GM12891 (cell line): ENCODE results near the gene AHRR.

Experiments
- DNase-seq: peaks from one replicate; pipeline ENCODE4 v3.0.0; 2011; ENCODE audit warnings: low spot score; ENCODE audit not compliant: insufficient read length
- FAIRE-seq: peaks from 2 replicates; lab custom pipeline; 2011; peaks lifted over from hg19 to GRCh38; lab: Jason Lieb, UNC
- PAX5 ChIP-seq: IDR thresholded peaks from 2 replicates; pipeline ENCODE4 v1.6.1; 2011; ENCODE audit warnings: low read length, moderate library complexity, mild to moderate bottlenecking; ENCODE audit not compliant: insufficient read depth, severe bottlenecking
- POLR2A ChIP-seq: IDR thresholded peaks from 2 replicates; pipeline ENCODE4 v1.6.1; 2011; ENCODE audit warnings: low read depth, low read length, control low read depth
- POLR2AphosphoS5 ChIP-seq: IDR thresholded peaks from 2 replicates; pipeline ENCODE4 v1.6.1; 2011; ENCODE audit warnings: low read depth, low read length, control low read depth
- POU2F2 ChIP-seq: IDR thresholded peaks from 2 replicates; pipeline ENCODE4 v1.6.1; 2011; ENCODE audit warnings: low read depth, mild to moderate bottlenecking, control low read depth, low read length, moderate library complexity
- SPI1 ChIP-seq: IDR thresholded peaks from 2 replicates; pipeline ENCODE4 v1.6.1; 2011; ENCODE audit warnings: low read depth, low read length, control low read depth
- TAF1 ChIP-seq: IDR thresholded peaks from 2 replicates; pipeline ENCODE4 v1.6.1; 2011; ENCODE audit warnings: low read depth, low read length, control low read depth

Gene AHRR

DNA sequence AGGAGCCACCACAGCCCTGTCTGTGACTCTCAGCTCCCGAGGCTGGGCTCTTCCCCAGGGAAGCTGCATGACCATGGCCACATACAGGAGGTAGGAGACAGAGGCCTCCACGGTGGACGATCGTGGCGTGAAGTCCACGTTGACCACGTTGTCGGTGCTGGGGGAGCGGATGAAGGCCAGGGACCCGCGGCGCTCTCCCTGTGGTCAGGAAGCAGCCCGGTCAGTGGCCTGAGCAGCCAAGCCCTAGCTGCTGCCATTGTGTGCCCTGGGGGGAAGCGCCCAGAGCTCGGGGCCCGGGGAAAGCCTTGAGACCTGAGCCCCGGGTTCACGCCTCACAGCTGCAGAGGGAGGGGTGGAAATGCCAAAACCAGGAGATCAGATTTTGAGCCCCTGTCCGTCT lies 155.7 kb downstream of the AHRR start:
- DNase-seq, result no peak
- no peak for FAIRE-seq
- no peak for TF ChIP-seq POLR2A
- TF ChIP-seq PAX5, result no peak
- no peak for TF ChIP-seq POLR2AphosphoS5
- TF ChIP-seq POU2F2, result no peak
- TF ChIP-seq TAF1, result no peak
- TF ChIP-seq SPI1, result no peak

GRCh38 chr5:477871-478270 lies 156.4 kb downstream of the AHRR start:
- no peak for TF ChIP-seq POLR2A
- no peak for TF ChIP-seq TAF1
- TF ChIP-seq SPI1, result no peak
- TF ChIP-seq POLR2AphosphoS5, result no peak
- no peak for TF ChIP-seq POU2F2
- no peak for TF ChIP-seq PAX5
- FAIRE-seq, result no peak
- DNase-seq, result no peak

DNA sequence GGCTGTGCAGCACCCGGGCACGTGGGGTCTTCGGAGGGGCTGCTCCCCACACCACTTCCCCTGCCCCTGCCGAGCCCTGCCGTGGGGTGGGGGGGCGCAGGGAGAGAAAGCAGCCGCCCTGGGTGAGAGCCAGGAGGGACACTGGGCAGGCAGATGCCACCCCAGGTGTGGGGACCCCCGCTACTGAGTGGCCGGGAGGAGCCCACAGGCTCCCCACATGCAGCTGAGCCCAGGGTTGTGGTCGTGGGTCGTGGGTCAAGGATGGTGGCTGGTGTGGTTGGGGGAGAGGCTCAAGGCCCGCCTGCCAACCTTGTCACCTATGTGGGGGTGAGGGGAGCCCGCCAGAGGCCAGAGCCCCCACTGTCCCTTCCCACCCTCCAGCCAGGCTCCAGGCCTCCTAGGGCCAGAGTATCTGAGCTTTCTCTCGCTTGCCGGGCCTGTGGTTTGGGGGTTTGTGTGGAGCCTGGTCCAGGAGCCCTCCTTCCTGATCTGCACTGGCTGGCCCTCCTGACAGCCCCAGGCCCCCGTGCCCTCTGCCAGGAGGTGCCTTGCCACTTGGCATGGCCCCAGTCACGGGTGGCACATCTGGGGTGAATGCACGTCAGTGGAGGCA lies 157.0 kb downstream of the AHRR start:
- no peak for DNase-seq
- TF ChIP-seq PAX5, result no peak
- TF ChIP-seq TAF1, result no peak
- TF ChIP-seq SPI1, result no peak
- TF ChIP-seq POLR2A, result no peak
- no peak for FAIRE-seq

GRCh38 chr5:478982-479535 lies 157.5 kb downstream of the AHRR start:
- TF ChIP-seq POLR2A (no peak), POLR2AphosphoS5 (no peak), TAF1 (no peak), SPI1 (no peak), PAX5 (no peak), POU2F2 (no peak)
- FAIRE-seq, result no peak

DNA sequence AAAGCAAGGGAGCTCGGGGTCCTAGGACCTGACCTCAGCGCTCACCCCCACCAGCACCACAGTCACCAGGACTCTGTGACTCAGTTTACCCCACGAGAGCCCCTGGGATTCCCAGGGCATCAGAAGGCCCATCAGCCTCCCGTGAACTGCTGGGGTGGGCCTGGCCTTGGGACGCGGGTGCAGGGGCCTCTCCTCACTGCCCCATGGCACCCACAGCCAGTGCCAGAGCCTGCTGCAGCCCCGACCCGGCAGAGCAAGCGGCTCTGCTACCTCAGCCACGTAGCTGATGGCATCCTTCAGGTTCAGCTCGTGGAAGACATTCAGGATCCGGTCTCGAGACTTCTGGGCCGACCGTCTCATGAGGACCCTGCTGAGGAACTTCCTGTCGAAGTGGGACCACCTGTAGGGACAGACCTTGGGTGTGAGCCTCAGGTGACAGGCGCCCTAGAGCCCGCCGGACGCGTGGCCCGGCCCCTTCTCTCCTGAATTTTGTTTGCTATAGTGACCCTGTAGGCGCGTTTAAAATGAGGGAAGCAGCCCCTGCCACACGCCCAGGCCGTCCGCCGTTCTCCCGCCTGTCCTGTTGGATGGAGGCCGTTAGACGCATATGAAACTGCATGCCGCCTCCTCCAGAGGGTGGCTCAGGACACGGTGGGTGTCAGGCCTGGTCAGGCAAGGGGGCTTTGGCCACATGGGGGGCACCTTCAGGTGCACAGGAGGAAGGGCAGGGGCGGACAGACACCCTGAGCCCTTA lies 158.2 kb downstream of the AHRR start:
- no peak for DNase-seq
- FAIRE-seq, result no peak
- TF ChIP-seq POLR2AphosphoS5 (no peak), POU2F2 (no peak), SPI1 (no peak), POLR2A (no peak), TAF1 (no peak), PAX5 (no peak)

More at GRCh38 chr5:478982-479535, 157.5 kb downstream of the AHRR start:
- DNase-seq, result no peak

DNA sequence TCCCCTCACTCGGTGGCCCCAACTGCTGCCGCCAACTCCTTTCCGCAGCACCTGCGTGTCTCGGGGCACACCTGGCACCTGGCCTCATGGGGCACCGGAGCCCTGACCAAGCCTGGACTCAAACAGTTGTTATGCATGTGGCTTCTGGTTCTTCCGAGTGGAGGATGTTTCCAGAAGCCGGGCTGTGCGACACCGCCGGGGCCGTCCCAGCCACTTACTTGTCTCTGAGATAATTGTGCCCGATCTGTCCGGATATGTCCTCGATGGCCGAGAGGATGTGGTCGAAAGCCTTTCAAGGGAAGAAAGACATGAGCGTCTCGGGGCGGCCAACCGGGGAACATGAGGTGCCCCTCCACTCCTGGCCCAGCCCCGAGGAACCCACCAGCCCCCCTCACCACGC lies 159.8 kb downstream of the AHRR start:
- FAIRE-seq (no peak), DNase-seq (no peak)
- no peak for TF ChIP-seq POU2F2
- no peak for TF ChIP-seq POLR2A
- TF ChIP-seq PAX5, result no peak

GRCh38 chr5:482021-482420 lies 160.5 kb downstream of the AHRR start:
- DNase-seq, result no peak
- no peak for TF ChIP-seq PAX5
- no peak for TF ChIP-seq SPI1
- no peak for TF ChIP-seq POU2F2
- no peak for TF ChIP-seq POLR2AphosphoS5
- TF ChIP-seq POLR2A, result no peak
- TF ChIP-seq TAF1, result no peak
- no peak for FAIRE-seq

DNA sequence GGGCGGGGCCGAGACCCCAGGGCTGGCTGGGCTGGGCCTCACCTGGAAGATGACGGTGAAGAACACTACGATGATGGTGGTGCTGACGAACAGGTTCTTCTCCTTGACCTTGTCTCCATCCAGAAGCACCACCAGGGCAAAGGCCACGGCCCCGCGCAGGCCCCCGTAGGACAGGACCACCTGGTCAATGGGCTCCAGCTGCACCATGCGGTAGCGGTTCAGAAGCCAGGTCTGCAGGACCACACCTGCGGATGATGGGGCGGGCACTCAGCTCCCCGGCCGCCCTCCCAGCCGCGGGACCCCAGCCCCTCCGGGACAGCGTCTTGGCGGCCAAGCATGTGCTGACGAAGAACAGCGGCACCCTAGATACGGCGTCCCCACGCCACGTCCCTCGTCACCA lies 161.0 kb downstream of the AHRR start:
- FAIRE-seq (no peak), DNase-seq (no peak)
- TF ChIP-seq SPI1 (no peak), POLR2AphosphoS5 (no peak), POU2F2 (no peak)

DNA sequence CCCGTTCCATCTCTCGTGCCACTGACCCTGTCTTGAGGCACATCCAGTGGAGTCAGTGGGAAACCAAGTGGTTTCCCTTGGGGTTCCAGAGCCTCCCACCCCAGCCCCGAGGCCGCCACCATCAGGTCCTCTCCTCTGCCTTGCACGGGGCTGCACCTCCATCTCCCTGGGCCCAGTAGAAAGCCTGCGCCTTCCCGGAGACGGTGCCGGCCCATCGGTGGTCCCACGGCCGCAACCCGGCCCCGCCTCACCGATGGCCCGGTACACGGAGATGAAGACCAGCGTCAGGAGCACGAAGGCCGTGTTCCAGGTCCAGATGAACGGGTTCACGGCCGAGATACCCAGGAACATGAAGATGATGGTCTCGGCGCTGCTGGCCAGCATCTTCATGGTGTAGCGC lies 161.5 kb downstream of the AHRR start:
- no peak for DNase-seq
- no peak for FAIRE-seq
- TF ChIP-seq TAF1 (no peak), POLR2AphosphoS5 (no peak), SPI1 (no peak), POLR2A (no peak), POU2F2 (no peak), PAX5 (no peak)

DNA sequence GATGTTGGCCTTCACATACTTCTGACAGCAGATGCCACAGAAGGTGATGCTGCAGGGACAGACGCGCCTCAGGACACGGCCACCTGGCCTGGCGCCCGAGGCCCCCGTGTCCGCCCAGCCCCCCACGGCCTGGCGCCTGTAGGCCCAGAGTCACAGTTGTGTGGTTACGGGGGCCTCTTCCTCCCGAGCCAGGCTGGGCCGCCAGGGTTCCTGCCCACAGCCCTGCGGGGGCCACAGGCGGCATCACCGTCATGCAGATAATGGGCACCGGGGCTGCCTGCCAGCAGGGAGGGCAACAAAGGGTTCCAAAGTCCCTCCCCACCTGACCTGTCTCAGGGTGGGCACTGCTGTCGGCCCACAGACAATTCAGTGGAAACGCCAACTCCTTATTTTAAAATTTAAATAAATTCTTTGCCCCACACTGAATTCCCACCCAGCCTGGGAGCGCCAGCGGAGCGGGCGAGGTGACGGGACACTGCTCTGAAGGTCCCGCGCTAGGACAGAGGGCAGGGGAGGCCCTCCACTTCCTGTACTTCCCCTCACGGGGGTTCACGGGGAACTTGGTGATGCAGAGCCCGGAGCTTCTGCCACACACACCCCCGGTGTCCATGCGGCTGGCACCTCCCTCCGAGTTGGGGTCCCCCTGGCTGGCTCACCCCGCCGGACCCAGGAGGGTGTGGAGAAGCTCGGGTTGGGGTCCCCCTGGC lies 162.1 kb downstream of the AHRR start:
- DNase-seq, result no peak
- TF ChIP-seq TAF1 (no peak), POLR2A (no peak), SPI1 (no peak), POLR2AphosphoS5 (no peak), PAX5 (no peak), POU2F2 (no peak)
- no peak for FAIRE-seq
